Mammary epithelial cell (primary cell): ENCODE measurements around the gene TGM5.
"Not testable (repeated sequence)": the region's sequence is repeated elsewhere in the genome, so short reads cannot be mapped to it uniquely, and the experiment has no call there.

Source experiments
- CTCF ChIP-seq, 2 donors: IDR thresholded peaks in 1 of 2; conservative IDR thresholded peaks in 1 of 2; 2 replicates each; pipeline ENCODE4 v1.5.1; 2011 to 2012; ENCODE audit warnings: inconsistent platforms in 2 of 2, low read length in 2 of 2, mild to moderate bottlenecking in 2 of 2, control low read depth in 1 of 2, low read depth in 1 of 2; ENCODE audit not compliant: insufficient read depth in 1 of 2; ENCODE audit errors: extremely low read depth in 1 of 2
- EZH2 ChIP-seq: IDR thresholded peaks from 2 replicates; pipeline ENCODE4 v1.6.1; 2012; ENCODE audit warnings: low read length, inconsistent platforms, borderline replicate concordance

- not testable (repeated sequence) for TF ChIP-seq CTCF (conservative IDR thresholded peaks at IDR 0.05 in 1 of 2, IDR thresholded peaks at IDR 0.05 in 1 of 2; ENCODE audit: extremely low read depth in 1 of 2, insufficient read depth in 1 of 2, low read depth in 1 of 2, low read length in 2 of 2); EZH2
Observed at GRCh38 chr15:43271908-43272307, 5.2 kb upstream of the TGM5 start.
